ENCODE data around the gene LRRC23. TPM values are rescaled to one million over a fixed set of nuclear protein-coding genes. Genes with fewer than 3 reads are reported as not detected.

Gene LRRC23
- total and polyA plus RNA-seq, 9 of the 15 experiments (the other 6 are each of a cell fraction or from before 2014, with no cell fraction given), result 2.2 to 7.0 (median 3.0) TPM

- TF ChIP-seq ADNP (tag; IDR thresholded peaks at IDR 0.05) (no peak), HDAC1 (IDR thresholded peaks at IDR 0.05) (peak in 1 of 2 experiments; percentile 74; a peak in 2 of 4 replicates), KLF13 (tag; IDR thresholded peaks at IDR 0.05; ENCODE audit: borderline replicate concordance, low read depth) (0 out of 2 replicates have a peak, but pooled peaks have one; percentile 18), ZNF212 (CRISPR knock-in tag; IDR thresholded peaks at IDR 0.05) (no peak), CEBPG (CRISPR knock-in tag; IDR thresholded peaks at IDR 0.05) (peak; percentile 50; the same call in 1 of the 2 replicates), CEBPG (tag; conservative IDR thresholded peaks at IDR 0.05 in 1 of 2, IDR thresholded peaks at IDR 0.05 in 1 of 2) (peak; percentile 58 to 79; a peak in 3 of 4 replicates), POLR3A (IDR thresholded peaks at IDR 0.05; ENCODE audit: borderline replicate concordance, extremely low read depth, insufficient read depth, insufficient read length) (no peak), NFE2 (IDR thresholded peaks at IDR 0.05; ENCODE audit: low read depth) (no peak), ZBTB1 (CRISPR knock-in tag; IDR thresholded peaks at IDR 0.05; ENCODE audit: borderline replicate concordance, low read depth) (no peak), RNF2 (IDR thresholded peaks at IDR 0.05) (no peak), HNRNPLL (IDR thresholded peaks at IDR 0.05; ENCODE audit: low read depth, low read length, poor library complexity, severe bottlenecking) (peak; percentile 98), RBM34 (IDR thresholded peaks at IDR 0.05; ENCODE audit: borderline replicate concordance, insufficient read depth, low read length) (no peak), E2F3 (CRISPR knock-in tag; IDR thresholded peaks at IDR 0.05) (no peak), MYNN (IDR thresholded peaks at IDR 0.05) (no peak), MYNN (CRISPR knock-in tag; IDR thresholded peaks at IDR 0.05) (no peak), ESRRB (CRISPR knock-in tag; IDR thresholded peaks at IDR 0.05; ENCODE audit: borderline replicate concordance) (no peak), KHSRP (IDR thresholded peaks at IDR 0.05) (no peak), E2F4 (CRISPR knock-in tag; IDR thresholded peaks at IDR 0.05; ENCODE audit: low read depth) (no peak), THRB (CRISPR knock-in tag; conservative IDR thresholded peaks at IDR 0.05) (0 out of 2 replicates have a peak, but pooled peaks have one; percentile 29), ZNF398 (CRISPR knock-in tag; IDR thresholded peaks at IDR 0.05) (no peak), CREB1 (IDR thresholded peaks at IDR 0.05) (no peak), CREB1 (CRISPR knock-in tag; IDR thresholded peaks at IDR 0.05) (no peak), HBP1 (CRISPR knock-in tag; IDR thresholded peaks at IDR 0.05) (no peak)
Measured at GRCh38 chr12:6904280-6905276, at the start of gene LRRC23 (continued).
